Measurements from ENCODE around the gene IL17C.
A peak's percentile ranks its signal among the peaks of the same experiment; 100 is the strongest.

IL17C gene

GRCh38 chr16:88685156-88686061, 47.0 kb downstream of the IL17C start:
- DNase-seq, result peak; percentile 81
- peak; percentile 34 for ATAC-seq

GRCh38 chr16:88686062-88686438, 47.7 kb downstream of the IL17C start:
- ATAC-seq, result peak; percentile 5
- DNase-seq, result peak; percentile 48

GRCh38 chr16:88686439-88687253, 48.3 kb downstream of the IL17C start, which contains the start of gene SNAI3:
Gene SNAI3 (minus strand): TSS chr16:88686507. CDS start chr16:88686406, 101 bp downstream.
- ATAC-seq (peak; percentile 80), DNase-seq (peak; percentile 93)

GRCh38 chr16:88687254-88687576, 48.8 kb downstream of the IL17C start:
- ATAC-seq, result no peak

GRCh38 chr16:88687676-88688012, 49.3 kb downstream of the IL17C start:
- ATAC-seq, result no peak
- no peak for DNase-seq

More at GRCh38 chr16:88687254-88687576, 48.8 kb downstream of the IL17C start:
- DNase-seq, result no peak

- ATAC-seq (no peak), DNase-seq (no peak)
Measured at GRCh38 chr16:88688013-88688778, 49.8 kb downstream of the IL17C start.
